C4-2B (cell line): ENCODE data around the gene SVOP.

Experiments used
- ZFX ChIP-seq: fragments of 450-650 bp; IDR thresholded peaks from 2 replicates; pipeline ENCODE4 v1.6.1; 2017
- TF ChIP-seq, protein P1 (sequence below): fragments of 450-650 bp; conservative IDR thresholded peaks from 2 replicates; pipeline ENCODE4 v1.5.1; 2017; ENCODE audit warnings: mild to moderate bottlenecking

DNA sequence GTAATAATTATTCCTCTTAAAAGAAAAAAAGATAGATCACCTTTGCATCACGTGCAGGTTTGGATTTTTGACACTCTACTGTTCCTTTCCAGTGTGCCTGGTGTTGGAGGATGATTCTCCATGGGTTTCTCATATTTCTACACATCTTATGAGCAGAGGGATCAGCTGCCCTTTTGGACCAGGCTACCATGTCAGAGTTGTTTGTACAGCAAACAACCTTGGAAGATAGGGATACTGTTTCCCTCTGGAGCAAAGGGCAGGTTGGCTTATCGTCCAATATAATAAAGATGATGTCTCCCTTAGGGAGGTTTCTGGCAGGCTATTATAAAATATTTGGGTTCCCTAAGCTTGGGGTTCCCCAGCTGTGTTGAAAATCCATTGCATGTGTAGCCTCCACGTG lies 98.9 kb downstream of the SVOP start:
- TF ChIP-seq, protein P1, sequence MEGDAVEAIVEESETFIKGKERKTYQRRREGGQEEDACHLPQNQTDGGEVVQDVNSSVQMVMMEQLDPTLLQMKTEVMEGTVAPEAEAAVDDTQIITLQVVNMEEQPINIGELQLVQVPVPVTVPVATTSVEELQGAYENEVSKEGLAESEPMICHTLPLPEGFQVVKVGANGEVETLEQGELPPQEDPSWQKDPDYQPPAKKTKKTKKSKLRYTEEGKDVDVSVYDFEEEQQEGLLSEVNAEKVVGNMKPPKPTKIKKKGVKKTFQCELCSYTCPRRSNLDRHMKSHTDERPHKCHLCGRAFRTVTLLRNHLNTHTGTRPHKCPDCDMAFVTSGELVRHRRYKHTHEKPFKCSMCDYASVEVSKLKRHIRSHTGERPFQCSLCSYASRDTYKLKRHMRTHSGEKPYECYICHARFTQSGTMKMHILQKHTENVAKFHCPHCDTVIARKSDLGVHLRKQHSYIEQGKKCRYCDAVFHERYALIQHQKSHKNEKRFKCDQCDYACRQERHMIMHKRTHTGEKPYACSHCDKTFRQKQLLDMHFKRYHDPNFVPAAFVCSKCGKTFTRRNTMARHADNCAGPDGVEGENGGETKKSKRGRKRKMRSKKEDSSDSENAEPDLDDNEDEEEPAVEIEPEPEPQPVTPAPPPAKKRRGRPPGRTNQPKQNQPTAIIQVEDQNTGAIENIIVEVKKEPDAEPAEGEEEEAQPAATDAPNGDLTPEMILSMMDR: no peak
- no peak for TF ChIP-seq ZFX
